ENCODE data around the gene WDR11.
A peak's percentile ranks its signal among the peaks of the same experiment; 100 is the strongest.

WDR11 gene

DNA sequence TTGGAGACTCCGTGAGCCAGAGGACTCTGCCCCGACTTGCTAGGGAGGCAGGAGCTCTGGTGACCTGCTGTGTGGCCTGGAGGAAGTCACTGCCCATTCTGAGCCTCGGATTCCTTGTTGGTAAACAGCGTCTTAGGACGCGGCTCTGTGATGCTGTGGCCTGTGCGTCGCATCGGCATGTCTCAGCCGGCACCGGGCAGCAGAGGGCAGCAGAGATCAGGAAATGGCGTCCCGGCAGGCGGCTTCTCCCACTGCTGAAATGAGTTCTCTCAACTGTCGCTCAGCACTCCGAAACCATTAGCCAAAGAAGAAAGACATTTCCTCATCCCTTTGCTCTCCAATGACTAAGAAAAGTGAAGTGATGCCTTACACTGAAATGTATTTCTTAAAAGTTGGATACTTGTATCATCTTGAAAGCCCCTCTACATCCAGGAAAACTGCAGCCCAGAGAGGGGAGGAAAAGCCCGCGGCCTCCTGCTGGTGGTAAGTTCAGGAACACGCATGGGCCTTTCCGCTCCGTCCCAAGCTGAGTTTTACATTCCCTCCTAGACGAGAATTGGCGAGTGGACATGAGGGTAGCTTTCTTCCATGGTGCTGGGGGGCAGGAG lies 91.7 kb downstream of the WDR11 start:
- peak; percentile 25 for DNase-seq (ENCODE audit: low read depth)
- TF ChIP-seq CTCF (IDR thresholded peaks at IDR 0.05; ENCODE audit: control insufficient read depth, insufficient read depth, low read depth, low read length, missing control alignments) = peak; percentile 89
- H3K4me3 ChIP-seq (ENCODE audit: control insufficient read depth, low read depth, low read length) = no peak overlapping the region

- no peak for DNase-seq (ENCODE audit: low read depth)
- no peak for TF ChIP-seq CTCF (IDR thresholded peaks at IDR 0.05; ENCODE audit: control insufficient read depth, insufficient read depth, low read depth, low read length, missing control alignments)
- no peak overlapping the region for H3K4me3 ChIP-seq (ENCODE audit: control insufficient read depth, low read depth, low read length)
Measured at GRCh38 chr10:120943542-120943941, 92.4 kb downstream of the WDR11 start.

GRCh38 chr10:120944586-120945125 lies 93.5 kb downstream of the WDR11 start:
- DNase-seq (ENCODE audit: low read depth) = no peak
- no peak overlapping the region for H3K4me3 ChIP-seq (ENCODE audit: control insufficient read depth, low read depth, low read length)
- no peak for TF ChIP-seq CTCF (IDR thresholded peaks at IDR 0.05; ENCODE audit: control insufficient read depth, insufficient read depth, low read depth, low read length, missing control alignments)

- TF ChIP-seq CTCF (IDR thresholded peaks at IDR 0.05; ENCODE audit: control insufficient read depth, insufficient read depth, low read depth, low read length, missing control alignments) = no peak
- H3K4me3 ChIP-seq (ENCODE audit: control insufficient read depth, low read depth, low read length) = no peak overlapping the region
- DNase-seq (ENCODE audit: low read depth) = no peak
Measured at GRCh38 chr10:120945182-120945581, 94.0 kb downstream of the WDR11 start.

- no peak for TF ChIP-seq CTCF (IDR thresholded peaks at IDR 0.05; ENCODE audit: control insufficient read depth, insufficient read depth, low read depth, low read length, missing control alignments)
- DNase-seq (ENCODE audit: low read depth) = no peak
- H3K4me3 ChIP-seq (ENCODE audit: control insufficient read depth, low read depth, low read length) = no peak overlapping the region
Measured at GRCh38 chr10:120945801-120946302, 94.7 kb downstream of the WDR11 start.

DNA sequence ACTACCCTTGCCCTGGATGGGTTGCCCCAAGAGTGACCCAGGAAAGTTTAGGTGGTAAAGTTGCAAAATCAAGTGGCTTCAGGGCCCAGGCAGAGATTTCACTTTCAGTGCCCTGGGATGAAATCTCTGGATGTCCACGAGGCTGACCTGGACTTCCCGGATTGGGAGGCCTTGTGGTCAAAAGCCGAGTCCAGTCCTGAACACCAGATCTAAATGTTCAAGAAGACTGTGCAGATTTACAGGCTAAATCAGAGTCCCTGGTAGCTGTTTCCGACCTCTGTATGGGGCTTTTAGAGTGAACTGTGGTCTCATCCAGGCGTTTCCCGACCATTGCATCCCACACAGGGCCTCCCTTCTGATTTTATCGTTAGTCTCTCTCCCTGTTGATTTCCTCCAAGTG lies 95.3 kb downstream of the WDR11 start:
- no peak overlapping the region for H3K4me3 ChIP-seq (ENCODE audit: control insufficient read depth, low read depth, low read length)
- TF ChIP-seq CTCF (IDR thresholded peaks at IDR 0.05; ENCODE audit: control insufficient read depth, insufficient read depth, low read depth, low read length, missing control alignments) = no peak
- DNase-seq (ENCODE audit: low read depth) = no peak
